Fibroblast of mammary gland (primary cell): ENCODE data around the gene PARVG.

Experiments
- DNase-seq: peaks from one replicate; pipeline ENCODE4 v3.0.0-alpha.2; 2010; ENCODE audit warnings: low read depth
- H3K4me3 ChIP-seq: 2 replicates; pipeline ENCODE4 v1.5.1; 2011; ENCODE audit warnings: low read depth, mild to moderate bottlenecking, low read length, moderate library complexity; ENCODE audit not compliant: control insufficient read depth
- TF ChIP-seq, protein P1 (sequence below): conservative IDR thresholded peaks from 2 replicates; pipeline ENCODE4 v1.5.1; 2011; ENCODE audit warnings: low read depth, low read length, inconsistent platforms; ENCODE audit not compliant: control insufficient read depth, insufficient read depth

The PARVG gene

DNA sequence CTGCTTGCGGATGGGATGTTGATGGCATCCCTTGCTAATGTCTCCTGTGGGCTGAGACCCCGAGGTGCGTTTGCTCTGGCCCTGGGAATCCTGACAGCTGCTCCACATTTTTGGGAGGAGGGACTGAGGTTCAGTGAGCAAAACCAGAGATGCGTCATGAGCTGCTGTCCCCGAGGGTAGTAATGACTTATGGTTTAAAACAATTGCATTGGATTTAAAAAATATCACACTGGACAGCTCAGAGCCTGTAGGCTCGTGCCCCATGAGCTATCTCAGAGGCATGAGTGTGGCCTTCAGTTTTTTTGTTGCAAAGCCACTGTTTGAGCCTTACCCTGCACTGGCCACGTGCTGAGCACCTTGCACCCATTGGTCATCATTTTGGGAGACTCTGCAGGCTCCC, 20.9 kb upstream of the PARVG start:
- DNase-seq: peak; percentile 25
- H3K4me3 ChIP-seq: no peak overlapping the region
- TF ChIP-seq, protein P1, sequence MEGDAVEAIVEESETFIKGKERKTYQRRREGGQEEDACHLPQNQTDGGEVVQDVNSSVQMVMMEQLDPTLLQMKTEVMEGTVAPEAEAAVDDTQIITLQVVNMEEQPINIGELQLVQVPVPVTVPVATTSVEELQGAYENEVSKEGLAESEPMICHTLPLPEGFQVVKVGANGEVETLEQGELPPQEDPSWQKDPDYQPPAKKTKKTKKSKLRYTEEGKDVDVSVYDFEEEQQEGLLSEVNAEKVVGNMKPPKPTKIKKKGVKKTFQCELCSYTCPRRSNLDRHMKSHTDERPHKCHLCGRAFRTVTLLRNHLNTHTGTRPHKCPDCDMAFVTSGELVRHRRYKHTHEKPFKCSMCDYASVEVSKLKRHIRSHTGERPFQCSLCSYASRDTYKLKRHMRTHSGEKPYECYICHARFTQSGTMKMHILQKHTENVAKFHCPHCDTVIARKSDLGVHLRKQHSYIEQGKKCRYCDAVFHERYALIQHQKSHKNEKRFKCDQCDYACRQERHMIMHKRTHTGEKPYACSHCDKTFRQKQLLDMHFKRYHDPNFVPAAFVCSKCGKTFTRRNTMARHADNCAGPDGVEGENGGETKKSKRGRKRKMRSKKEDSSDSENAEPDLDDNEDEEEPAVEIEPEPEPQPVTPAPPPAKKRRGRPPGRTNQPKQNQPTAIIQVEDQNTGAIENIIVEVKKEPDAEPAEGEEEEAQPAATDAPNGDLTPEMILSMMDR: no peak

DNA sequence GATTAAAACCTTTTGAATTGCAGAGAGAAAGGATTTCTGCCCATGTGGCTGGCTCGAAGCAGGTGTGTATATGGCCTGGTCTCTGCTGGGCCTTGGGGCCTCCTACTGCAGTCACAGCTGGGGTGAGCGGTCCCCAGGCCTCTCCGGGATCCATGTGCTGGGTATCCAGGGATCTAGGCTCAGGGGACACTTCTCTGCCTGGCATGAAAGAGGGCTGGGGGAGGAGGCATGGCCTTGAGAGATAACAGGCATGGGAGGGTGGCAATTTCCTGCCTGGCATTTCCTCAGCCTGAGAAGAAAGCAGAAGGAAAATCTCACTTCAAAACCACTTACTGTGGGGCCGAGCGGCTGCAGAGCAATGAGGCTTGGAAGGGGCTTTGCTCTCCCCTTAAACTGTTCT, 20.3 kb upstream of the PARVG start:
- no peak overlapping the region for H3K4me3 ChIP-seq
- DNase-seq: no peak
- TF ChIP-seq, protein P1: no peak

DNA sequence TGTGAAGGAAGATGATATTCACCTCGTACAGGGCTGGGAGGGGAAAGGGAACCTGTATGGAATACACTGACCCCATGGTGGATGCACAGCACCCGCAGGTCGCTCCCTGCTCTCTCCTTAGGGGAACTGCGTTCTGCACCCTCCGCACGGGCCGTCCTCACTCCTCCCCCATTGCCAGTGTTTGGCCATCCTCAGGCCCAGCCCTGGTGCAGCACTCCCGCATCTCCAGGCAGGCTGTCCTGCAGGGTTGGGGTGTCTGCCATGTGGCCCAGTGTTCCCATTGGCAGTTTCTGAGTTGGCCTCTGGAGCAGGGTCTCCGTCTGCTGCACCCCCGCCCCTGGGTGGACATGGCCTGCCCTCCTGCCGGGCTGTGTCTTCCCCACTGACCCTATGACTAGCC, 19.1 kb upstream of the PARVG start:
- no peak overlapping the region for H3K4me3 ChIP-seq
- DNase-seq: no peak
- TF ChIP-seq, protein P1: no peak

DNA sequence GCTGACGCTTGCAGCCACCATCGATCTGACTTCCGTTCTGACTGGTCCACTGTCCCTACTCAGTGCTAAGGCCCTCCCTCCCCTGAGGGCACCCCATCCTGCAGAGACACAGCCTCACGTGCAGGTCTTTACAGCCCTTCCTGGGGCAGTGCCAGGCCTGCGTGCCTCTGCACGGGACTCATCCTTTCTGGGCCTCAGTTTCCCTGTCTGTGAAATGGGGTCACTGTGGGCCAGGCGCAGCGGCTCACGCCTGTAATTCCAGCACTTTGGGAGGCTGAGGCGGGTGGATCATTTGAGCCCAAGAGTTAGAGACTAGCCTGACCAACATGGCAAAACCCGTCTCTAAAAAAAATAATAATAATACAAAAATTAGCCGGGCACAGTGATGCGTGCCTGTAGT, 17.8 kb upstream of the PARVG start:
- TF ChIP-seq, protein P1: no peak
- H3K4me3 ChIP-seq: no peak overlapping the region
- DNase-seq: no peak

DNA sequence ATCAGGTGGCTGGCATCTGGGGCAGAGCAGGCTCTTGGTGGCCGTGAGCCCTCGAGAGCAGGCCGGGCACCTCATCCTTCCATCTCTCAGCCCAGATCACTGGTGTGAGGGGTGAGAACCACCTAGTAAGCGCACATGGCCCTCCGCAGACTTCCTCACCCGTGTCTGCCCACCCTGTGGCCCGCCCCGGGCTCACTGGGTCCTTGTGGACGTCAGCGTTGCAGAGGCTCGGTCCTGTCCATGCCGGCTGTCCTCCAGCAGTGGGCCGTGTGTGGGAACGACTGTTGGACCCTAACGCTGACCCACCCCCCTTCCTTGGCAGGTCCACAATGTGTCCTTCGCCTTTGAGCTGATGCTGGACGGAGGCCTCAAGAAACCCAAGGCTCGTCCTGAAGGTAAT, 17.2 kb upstream of the PARVG start:
- TF ChIP-seq, protein P1: no peak
- no peak overlapping the region for H3K4me3 ChIP-seq
- no peak for DNase-seq

DNA sequence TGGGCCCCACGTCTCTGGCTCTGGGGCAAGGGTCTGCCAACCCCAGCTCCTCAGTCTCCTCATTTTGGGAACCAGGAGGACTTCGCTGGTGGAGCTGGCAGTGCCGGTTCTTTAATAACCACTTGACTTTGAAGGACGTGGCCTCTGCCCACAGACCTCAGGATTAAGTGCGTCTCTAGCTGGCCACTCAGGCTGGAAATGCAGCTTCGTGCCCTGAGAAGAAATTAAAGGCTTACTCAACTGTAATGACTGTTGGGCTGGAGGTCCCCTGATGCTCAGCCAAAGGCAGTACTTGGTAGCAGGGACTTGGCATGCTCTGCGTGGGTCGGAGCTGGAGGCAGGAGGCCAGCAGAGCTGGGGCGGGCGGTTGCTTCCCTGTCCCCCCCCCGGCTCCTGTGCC, 16.7 kb upstream of the PARVG start:
- H3K4me3 ChIP-seq: no peak overlapping the region
- TF ChIP-seq, protein P1: no peak
- DNase-seq: no peak

DNA sequence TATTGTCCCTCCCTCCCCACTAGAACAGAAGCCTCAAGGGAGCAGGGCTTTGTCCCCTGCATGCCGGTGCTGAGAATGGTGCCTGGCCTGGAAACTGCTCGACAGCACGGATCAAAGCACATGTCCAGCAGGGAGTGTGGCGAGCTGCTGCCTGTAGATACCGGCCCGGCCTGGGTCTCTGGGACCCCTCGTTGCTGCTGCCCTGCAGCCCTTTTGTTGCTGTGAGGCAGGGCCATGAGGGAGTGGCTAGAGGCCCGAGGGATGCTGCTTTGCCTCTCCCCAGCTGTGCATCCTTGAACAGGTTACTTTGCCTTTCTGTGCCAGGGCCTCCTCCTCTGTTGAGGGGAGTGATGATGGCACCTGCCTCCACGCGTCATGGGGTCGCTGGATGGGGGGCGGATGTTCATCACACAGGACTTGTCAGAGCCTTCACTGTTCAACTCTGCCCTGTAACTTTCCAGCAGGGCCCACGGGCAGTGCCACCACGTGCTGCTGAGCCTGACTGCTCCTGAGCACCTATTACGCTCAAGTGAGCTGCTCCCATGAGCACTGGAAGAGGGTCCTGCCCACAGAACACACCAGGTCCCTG, 15.3 kb upstream of the PARVG start:
- TF ChIP-seq, protein P1: no peak
- H3K4me3 ChIP-seq: no peak overlapping the region
- DNase-seq: no peak
